Stimulated activated CD4-positive, alpha-beta T cell treated with anti-CD3 and anti-CD28 coated beads, Interleukin-12 subunit alpha, Interleukin-12 subunit beta, amount 100 ng/mL, for 24 hours (primary cell): ENCODE data around the gene CTBP1.

ENCODE experiments used
- DNase-seq, 2 experiments: peaks; one replicate each; pipeline ENCODE4 v3.0.0-alpha.2; 2020; ENCODE audit warnings: low read depth in 2 of 2

CTBP1 gene

DNA sequence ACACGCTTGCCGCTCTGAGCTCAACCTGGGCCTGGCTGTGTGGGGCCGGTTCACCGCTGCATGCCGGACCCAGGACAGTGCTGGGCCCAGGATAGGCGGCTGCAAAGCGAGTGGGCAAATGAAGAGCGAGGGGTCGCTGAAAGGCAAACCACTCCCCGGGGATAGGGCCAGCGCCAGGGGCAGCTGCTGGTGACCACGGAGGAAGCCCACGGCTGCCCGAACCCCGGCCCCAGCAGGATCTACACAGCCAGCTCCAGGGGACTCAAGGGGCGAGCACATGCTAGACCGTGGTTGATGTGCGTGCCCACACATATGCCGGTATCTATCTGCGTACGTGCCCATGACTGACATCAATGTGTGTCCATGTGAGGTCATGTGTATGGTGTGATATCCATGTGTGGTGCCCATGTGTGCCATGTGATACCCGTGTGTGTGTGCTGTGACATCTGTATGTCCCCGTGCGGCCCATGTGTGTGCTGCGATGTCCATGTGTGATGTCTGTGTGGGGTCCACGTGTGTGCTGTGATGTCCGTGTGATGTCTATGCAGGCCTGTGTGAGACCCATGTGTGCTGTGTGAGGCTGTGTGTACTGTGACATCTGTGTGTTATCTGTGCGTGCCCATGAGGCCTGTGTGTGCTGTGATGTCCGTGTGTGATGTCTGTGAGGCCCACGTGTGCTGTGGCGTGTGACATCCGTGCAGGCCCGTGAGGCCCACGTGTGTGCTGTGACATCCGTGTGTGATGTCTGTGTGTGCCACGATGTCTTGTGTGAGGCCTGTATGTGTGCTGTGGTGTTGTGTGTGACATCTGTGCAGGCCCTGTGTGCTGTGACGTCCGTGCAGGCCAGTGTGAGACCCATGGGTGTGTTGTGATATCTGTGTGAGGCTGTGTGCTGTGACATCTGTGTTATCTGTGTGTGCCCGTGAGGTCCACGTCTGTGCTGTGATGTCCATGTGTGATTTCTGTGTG lies 24.8 kb downstream of the CTBP1 start:
- DNase-seq, result no peak

DNA sequence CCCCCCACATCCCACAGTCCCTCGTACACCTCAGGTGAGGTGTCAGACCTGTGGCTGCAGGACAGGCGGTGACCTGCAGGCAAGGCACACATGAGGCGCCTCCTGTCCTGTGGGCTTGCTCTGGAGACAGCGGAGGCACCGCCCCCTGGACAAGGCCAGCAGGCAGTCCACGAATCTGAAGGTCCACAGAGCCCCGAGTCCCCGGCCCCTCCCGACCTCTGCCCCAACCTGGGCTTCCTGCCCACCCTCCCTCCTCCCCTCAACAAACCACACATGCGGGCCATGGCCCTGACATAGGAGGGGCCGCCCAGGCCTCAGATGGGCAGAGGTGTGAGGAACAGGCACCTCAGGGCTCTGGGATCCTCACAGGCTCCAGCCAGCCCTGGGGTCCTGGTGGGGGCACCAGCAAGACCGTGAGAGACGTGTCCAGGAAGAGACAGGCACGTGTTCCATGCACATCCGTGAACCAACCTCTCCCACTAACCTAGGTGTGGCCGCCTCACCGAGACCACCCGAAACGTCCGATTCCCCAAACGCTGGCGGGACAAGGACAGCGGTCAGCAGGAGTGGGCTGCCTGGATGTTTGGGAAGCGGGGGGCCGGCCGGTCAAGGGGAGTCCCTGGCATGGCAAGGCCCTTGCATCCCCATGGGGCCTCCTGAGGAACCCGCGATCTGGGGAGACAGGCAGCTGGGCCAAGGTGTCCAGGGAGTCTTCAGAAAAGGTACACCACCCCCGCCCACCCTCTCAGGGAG lies 25.8 kb downstream of the CTBP1 start:
- no peak for DNase-seq

DNA sequence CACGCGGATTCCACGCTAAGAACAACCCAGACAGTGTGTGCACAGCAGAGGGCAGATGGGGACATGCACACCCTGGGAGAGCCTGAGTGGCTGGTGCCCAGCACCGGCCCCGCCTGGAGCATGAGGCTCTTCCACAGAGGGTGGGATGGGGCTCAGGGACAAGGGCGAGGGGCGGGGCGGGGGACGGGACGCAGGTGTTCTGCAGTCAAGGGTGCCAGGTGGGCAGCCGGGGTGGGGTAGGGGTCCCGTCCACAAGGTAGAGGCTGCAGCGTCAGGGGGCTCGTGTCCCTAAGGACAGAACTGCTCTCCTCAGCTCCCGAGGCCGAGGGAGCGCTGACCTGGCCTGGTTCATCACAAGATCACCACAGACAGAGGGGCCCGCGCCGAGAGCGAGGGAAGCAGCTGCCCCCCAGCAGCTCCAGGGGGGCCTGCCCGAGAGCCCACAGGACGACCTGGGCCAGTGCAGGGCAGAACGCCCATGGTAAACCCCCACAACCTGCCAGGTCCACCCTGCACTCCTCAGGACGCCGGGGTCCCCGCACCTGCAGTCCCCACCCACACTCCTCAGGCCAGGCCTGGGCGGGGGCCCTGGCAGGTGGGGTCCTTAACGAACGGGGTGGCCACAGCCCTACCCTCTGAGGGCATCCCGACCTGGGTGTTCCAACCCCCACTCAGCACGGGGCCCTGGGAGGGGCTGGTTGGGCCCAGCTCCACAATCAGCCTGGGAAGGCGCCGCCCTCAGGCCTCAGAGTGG lies 26.7 kb downstream of the CTBP1 start:
- no peak for DNase-seq

DNA sequence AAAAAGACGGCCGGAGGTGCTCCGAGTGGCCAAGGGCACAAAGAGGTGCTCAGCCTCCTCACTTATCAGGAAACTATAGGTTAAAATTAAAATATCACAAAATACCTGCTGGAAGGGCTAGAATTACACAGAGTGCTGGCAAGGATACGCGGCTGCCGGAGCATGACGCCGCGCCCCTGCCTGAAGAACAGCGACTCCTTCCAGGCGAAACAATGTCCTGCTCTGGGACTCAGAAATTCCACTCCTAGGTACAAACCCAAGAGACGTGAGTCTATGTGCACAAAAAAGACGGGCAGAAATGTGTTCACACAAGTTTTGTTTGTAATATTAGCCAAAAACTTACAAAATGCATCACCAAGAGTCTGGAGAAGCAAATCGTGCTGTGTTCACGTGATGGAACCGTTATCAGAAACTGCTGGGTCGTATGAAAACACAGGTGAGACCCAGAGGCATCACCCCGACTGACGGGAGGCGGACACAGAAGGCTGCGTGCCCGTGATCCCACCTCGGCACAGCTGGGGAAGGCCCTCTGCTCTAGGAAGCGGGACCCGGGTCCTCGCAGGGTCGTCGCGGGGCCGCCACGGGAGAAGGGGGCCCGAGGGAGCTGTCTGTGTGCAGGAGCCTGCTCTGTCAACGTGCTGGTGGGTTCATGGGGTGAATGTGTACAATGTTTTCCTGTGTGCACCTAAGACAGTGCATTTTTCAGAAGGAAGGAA lies 27.6 kb downstream of the CTBP1 start:
- no peak for DNase-seq

DNA sequence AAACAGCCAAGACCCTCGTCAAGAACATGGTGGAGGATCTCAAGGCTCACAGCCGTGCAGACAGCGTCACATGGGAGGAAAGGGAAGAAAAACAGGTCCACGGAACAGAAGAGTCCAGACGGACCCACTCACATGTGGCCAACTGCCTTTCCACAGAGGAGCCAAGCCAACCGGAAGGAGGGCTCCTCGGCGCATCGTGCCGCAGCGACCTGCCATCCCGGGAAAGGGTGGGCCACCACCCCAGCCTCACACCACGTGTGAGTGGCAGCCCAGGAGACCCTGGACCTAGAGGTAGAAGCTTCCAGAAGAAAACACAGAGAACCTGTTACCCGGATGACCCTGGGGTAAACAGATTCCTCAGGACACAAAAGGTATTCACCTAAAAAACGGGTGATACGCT lies 28.4 kb downstream of the CTBP1 start:
- DNase-seq, result no peak

DNA sequence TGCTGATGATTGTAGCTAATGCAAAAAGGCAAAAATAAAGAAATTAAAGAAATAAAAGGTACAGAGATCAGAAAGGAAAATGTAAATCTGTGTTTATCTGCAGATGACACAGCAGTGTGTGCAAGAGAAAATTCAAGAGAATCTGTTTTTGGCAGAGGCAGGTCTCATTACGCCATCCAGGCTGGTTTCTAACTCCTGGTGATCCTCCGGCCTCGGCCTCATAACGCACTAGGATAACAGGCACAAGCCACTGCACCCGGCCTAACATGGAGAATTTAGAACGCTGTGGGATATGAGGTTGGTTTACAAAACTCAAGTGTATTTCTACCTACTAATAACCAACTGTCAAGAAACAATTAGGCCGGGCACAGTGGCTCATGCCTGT lies 29.4 kb downstream of the CTBP1 start:
- DNase-seq, result no peak

DNA sequence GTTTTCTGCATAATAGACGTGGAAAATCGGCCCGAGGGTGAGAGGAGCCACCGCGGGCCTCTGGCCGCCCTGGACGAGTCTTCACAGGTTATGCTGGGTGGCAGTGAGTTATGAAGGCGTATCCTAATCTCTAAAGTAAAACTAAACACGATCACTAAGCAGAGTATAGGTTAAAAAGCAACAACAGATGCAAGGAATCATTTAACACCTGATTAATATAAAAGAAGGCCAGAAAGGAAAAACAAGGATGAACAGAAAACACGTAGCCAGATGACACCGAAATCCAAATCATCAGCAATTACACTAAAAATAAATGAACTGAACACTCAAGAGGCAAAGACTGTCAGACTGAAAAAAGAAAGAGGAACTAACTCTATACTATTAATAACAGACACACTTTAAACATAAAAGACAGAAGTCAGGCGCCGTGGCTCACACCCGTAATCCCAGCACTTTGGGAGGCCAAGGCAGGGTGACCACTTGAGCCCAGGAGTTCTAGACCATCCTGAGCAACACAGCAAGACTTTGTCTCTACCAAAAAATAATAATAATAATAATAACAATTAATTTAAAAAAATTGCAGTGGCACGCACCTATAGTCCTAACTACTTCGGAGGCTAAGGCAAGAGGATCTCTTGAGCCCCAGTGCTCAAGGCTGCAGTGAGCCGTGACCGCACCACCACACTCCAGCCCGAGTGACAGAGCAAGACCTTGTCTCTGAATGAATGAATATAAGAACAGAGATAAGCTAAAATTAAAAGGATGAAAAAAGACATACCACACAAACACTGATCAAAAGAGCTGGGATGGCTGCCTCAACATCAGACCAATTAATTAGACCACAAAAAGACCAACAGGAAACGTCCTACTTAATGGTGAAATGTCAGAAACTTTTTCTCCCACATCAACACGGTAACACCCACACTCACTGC lies 30.0 kb downstream of the CTBP1 start:
- DNase-seq, result no peak

DNA sequence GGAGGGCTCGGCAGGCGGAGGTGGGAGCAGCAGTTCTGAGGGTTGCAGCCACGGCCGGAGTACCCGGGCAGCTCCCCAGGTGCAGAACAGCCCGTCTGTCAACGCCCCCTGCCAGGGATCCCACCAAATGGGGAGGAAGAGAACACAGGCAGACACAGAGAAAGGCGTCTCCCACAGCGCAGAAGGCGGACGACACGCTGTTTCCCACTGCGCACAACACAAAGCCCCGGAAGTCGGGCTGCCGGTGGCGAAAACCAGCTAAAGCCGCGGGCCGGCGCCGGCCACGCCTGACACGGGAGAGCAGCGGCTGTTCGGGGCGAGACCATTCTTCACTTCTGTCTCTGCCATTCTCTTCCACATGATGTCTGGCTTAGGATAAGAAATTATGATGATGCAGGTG lies 31.6 kb downstream of the CTBP1 start:
- no peak for DNase-seq

DNA sequence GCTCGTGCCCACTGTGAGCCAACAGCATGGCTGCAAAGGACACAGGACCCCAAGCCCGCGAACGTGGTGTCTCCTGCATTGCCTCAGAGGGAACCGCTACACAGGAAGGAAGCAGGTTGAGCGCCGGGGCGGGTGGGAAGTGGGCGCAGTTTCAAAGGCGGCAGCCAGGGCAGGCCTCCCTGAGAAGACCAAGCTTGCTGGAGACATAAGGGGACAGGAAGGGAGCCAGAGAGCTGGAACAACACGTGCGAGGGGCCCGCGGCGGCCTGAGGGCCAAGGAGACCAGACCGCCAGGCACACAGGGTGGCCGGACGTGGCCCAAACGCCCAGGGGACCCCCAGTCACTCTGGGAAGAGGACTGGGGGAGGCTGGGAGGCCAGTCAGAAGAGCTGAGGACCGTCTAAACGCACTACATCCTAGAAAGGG lies 32.0 kb downstream of the CTBP1 start:
- DNase-seq, result peak; percentile 20 to 49

DNA sequence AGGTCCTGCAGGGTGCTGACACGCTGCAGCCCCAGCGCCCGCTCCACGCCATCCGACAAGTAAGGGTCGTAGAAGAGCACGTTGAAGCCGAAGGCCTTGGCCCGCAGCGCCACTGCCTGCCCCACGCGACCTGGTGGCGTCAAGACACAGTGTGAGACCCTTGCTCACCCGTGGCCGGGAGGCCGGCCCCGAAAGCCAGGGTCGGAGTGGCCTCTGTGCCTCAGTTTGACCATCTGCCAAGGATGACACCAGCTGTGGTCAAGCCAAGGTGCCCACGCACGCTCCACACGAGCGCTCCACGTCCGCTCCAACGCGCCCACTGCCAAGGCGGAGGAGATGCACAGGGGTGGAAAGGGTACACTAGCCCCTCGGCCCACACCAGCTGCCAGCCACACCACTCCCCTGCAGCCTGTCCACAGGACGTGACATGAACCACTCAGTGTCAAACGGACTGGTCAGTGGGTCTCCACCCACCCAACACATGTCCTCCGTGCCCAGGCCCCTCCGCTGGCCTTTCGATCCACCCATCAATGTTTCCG lies 32.8 kb downstream of the CTBP1 start:
- no peak for DNase-seq

DNA sequence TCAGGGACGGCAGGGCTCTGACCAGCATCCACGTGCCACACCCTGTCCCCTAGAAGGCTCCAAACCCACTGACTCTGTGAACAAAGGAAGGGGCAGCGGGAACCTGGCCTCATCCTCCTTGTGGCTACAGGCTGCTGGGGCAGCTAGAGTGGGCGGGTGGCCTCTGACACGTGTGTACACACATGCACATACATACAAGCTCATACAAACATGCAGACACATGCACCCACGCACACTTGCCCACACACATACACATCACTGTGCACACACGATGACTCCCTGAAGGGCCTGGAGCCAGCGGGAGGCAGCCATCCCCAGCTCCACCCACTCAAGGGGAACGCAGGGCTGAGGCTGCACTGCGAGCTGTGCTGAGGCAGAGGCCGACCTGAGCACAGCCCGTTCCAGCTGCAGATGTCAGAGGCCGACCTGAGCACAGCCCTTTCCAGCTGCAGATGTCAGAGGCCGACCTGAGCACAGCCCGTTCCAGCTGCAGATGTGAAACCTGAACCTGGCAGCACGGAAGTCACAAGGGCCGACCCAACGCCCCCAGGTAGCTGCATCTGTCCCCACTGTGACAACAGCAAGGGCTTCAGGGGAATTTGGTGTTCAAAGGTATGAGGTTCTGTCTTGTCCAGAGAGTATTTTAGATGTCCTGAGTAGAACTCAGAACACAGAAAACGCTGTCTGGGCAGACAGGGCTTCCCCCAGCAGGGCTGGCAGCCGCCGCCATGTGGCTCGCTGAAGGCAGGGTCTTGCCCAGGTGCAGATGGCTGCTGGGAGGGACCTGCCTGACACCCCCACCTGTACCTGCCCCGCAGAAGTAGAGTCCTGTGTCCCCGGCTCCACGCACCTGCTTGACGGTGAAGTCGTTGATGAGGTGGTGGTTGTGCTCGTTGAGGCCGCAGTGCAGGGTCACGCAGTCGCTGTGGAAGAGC lies 33.5 kb downstream of the CTBP1 start:
- no peak for DNase-seq

DNA sequence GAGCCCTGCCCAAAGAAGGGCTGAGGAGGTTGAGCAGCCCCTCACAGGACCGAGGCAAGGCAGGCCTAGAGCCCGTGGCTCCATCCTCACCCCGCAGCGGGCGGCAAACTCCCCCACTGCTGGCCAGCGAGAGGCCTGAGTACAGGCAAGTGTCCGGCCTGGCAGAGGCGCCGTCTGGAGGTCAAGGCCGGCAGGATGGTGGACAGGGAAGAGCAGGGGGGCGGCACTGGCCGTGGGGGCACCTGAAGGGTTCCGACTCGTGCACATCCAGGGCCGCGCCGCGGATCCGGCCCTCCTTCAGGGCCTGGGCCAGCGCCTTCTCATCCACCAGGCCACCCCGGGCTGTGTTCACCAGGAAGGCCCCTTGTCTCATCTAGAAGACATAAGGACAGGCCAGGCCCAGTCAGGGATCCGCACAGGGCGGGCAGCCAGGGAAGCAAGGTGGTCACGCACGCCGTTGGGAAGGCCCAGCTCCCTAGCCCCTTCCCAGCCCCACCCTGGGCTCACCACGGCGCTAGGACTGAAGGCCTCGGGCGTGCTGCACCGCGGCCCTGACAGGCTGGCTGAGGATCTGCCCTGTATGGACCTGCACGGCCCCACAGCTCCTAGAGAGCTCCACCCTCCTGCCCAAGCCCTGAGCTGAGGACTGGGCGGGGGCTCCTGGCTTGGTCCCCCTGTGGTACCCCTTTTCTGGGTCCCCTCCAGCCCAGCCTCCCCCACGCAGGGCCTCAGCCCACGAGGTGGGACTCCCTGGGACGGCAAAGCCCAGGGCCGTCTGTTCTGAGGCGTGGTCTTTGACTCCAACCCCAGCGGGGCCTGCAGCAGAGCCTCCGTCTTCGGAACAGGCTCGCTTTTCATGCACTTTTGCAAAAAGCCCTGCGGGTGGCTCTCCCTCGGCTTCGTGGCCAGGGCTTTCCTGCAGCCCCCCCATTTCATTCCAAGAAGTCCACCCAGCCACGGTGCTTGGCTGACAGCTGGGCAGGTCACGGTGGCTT lies 34.5 kb downstream of the CTBP1 start:
- no peak for DNase-seq

DNA sequence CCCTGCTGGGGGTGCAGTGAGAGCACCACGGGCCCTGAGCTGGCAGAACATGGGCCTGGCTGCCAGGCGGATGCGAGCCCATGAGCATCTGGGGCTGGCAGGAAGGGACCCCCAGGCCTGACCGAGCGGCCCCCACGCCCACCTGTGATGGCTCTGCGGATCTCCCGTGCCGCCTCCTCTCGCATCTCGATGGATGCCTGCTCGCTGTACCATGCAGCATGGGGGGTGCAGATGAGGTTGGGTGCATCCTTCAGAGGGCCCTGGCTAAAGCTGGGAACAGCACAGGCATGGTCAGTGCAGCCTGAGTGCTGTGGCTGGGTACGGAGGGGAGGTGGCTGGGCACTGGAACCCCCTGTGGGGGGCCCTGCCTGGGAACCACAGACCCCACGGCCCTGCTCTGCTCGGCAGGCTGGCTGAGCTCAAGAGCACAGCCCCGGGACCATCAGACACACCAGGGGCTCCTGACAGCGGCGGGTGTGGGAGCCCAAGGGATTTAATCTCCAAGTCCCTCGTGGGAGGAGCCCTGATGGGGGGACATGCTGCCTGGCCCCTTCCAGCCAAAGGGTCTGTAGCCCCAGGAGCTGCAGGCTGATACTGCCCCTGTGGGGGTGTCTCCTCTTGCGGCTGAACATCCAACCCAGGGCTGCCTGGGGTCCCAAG lies 35.5 kb downstream of the CTBP1 start:
- no peak for DNase-seq

DNA sequence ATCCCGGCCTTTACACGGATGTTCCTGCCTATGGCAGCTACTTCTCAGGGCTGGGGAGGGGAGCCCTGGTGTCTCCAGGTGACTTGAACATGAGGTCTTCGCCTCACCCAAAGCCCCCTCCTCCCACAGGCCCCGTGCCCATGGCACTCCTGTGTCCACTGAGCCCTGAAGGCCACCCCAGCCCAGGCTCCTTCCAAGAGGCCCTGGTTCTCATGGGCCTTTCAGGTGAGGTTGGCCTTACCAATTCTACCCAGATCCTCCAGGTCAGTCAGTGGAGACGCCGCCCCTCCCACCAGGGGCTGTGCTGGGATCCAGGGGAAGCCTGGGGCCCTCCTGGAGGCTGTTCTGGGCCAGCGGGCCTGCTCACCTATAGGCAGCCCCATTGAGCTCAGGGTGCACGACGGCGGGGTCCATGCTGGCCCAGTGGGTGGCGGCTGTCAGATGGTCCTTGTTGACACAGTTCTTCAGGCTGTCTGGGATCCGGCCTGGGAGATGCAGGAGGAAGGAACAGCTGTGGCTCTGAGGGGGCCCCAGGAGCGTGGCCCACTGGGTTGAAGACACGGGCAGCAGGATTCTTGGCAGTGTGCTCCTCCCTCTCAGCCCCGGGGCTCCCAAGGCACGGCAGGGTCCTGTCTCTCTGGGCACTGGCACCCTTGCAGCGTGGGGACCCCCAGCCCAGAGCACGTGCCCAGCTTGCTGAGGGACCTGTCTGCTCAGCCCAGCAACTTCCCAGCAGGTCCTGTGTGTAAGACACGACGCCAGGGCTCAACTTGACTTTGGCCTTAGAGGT lies 36.2 kb downstream of the CTBP1 start:
- DNase-seq, result no peak

DNA sequence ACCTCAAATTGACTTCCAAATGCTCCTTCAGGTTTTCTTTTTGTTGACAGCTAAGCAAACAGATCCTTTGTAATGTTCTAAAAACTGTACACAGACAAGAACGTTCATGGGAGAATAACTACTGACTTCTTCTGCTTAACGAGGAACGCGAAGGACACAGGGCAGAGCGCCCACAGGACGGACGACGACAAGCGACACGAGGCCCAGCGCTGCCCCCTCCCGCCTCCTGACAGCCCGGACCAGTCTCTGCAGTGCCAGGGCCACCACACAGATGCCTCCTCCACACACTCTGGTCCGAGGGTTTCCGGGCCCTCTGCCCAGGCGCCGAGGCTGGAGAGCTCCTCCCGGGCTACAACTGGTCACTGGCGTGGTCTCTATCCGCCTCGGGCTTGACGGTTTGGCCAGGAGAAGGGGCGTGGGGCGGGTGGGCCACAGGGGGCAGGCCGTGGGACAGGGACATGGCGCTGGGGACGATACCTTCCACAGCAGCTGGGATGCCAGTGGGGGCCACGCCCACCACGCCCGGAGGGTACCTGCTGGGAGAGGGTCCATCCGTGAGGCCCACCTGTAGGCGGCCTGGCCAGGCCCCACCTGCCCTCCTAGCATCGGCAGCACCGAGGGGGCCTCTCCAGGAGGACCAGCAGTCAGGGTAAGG lies 36.9 kb downstream of the CTBP1 start:
- DNase-seq, result no peak

DNA sequence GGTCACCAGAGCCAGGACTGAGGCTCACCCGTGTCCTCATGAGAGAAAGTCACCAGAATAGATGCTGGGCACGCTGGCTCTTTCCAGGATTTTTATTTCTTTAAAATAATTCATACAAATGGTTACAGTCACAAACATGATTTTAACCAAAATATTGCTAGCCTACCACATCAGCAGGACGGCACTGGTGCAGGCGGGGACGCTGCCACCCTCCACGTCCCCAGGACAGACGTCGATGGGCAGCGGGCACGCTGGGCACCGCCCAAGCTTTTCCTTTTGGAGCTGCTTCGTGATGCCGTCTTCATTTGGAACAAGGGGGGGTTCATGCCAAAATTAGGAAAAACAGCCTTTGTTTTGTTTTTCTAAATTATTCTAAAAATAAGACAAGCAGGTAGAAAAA lies 37.6 kb downstream of the CTBP1 start:
- no peak for DNase-seq
